Cardiac muscle cell (in vitro differentiated cells and primary cell): ENCODE measurements around the gene CASQ2. TPM values are rescaled to one million over a fixed set of nuclear protein-coding genes. Genes with fewer than 3 reads are reported as not detected.

ENCODE experiments used
- DNase-seq, 2 donors: peaks; one replicate each; pipeline versions ENCODE4 v3.0.0 to v3.0.0-alpha.2; 2010 to 2017; ENCODE audit warnings: low read depth in 1 of 2, low spot score in 1 of 2
- H3K27ac ChIP-seq: fragments of 200-600 bp; sonication (generic); 2 replicates; pipeline ENCODE4 v1.5.1; 2016
- H3K27me3 ChIP-seq: fragments of 200-600 bp; sonication (generic); 2 replicates; pipeline ENCODE4 v1.6.0; 2016; ENCODE audit warnings: control low read depth
- H3K36me3 ChIP-seq: fragments of 200-600 bp; sonication (generic); 2 replicates; pipeline ENCODE4 v1.5.1; 2016; ENCODE audit warnings: control low read depth
- H3K4me1 ChIP-seq: fragments of 200-600 bp; sonication (generic); 2 replicates; pipeline ENCODE4 v1.8.1; 2017; ENCODE audit warnings: low read depth, mild to moderate bottlenecking, mixed run types
- H3K4me3 ChIP-seq: fragments of 200-600 bp; sonication (generic); 2 replicates; pipeline ENCODE4 v1.5.1; 2016; ENCODE audit warnings: mild to moderate bottlenecking
- H3K9me3 ChIP-seq: fragments of 200-600 bp; sonication (generic); 2 replicates; pipeline ENCODE4 v1.5.1; 2017; ENCODE audit warnings: low read depth, mild to moderate bottlenecking, control low read depth
- CTCF ChIP-seq: IDR thresholded peaks from 2 replicates; pipeline ENCODE4 v1.5.1; 2012; ENCODE audit warnings: low read depth, mild to moderate bottlenecking, low read length
- polyA plus RNA-seq: library from polyadenylated mRNA; unstranded; fragments of >200 nt; fragmentation: Nextera tagmentation; extraction: Ambion mirVana; gene quantifications from 2 replicates; pipeline ENCODE4 v1.2.1, GENCODE V29; 2016
- total RNA-seq: library from RNA; depleted of rRNA; stranded (reverse); fragments of >200 nt; gene quantifications from 2 replicates; pipeline ENCODE4 v1.2.3, GENCODE V29; 2016

The CASQ2 gene
- total and polyA plus RNA-seq, 2 experiments from 2014 or later = 0.51 to 3.1 TPM

GRCh38 chr1:115802416-115802815 lies 33.9 kb upstream of the CASQ2 start:
- Histone ChIP-seq H3K27ac (no peak overlapping the region), H3K4me1 (no peaks in the 10 kb centered on the region), H3K9me3 (no peaks in the 10 kb centered on the region), H3K36me3 (no peaks in the 10 kb centered on the region), H3K27me3 (no peaks in the 10 kb centered on the region), H3K4me3 (no peak overlapping the region)
- no peak for TF ChIP-seq CTCF
- DNase-seq = no peak

GRCh38 chr1:115797486-115797885 lies 29.0 kb upstream of the CASQ2 start:
- Histone ChIP-seq H3K27me3 (no peaks in the 10 kb centered on the region), H3K9me3 (no peaks in the 10 kb centered on the region), H3K4me1 (peaks cover 6% of the 10 kb centered on the region), H3K36me3 (no peaks in the 10 kb centered on the region), H3K4me3 (no peak overlapping the region), H3K27ac (no peak overlapping the region)
- no peak for TF ChIP-seq CTCF
- DNase-seq = no peak

GRCh38 chr1:115796897-115797296 lies 28.4 kb upstream of the CASQ2 start:
- Histone ChIP-seq H3K36me3 (no peaks in the 10 kb centered on the region), H3K4me3 (no peak overlapping the region), H3K9me3 (no peaks in the 10 kb centered on the region), H3K27ac (no peak overlapping the region), H3K4me1 (peaks cover 6% of the 10 kb centered on the region), H3K27me3 (no peaks in the 10 kb centered on the region)
- TF ChIP-seq CTCF = no peak
- no peak for DNase-seq

DNA sequence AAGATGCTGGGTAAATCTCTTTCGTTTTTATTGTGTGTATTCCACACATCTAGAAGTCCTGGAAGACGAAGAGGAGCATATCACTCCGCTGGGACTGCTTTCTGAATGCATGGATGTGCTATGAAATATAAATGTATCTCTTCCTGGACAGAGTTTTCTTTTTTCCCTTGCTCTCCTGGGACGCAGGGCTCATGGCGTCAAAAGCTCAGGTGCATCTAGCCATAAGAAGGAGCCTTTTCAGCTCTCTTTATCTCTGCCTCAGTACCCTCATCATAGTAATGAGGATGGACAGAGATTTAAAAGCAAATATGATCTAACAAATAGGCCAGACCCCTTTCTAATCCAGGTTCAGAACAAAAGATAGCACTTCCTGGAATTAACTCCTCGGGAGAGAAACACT lies 27.5 kb upstream of the CASQ2 start:
- Histone ChIP-seq H3K9me3 (no peaks in the 10 kb centered on the region), H3K27ac (no peak overlapping the region), H3K36me3 (no peaks in the 10 kb centered on the region), H3K27me3 (no peaks in the 10 kb centered on the region), H3K4me3 (no peak overlapping the region), H3K4me1 (peaks cover 6% of the 10 kb centered on the region)
- TF ChIP-seq CTCF = no peak
- DNase-seq = no peak

- no peak for TF ChIP-seq CTCF
- Histone ChIP-seq H3K4me1 (peaks cover 6% of the 10 kb centered on the region), H3K27me3 (no peaks in the 10 kb centered on the region), H3K36me3 (no peaks in the 10 kb centered on the region), H3K27ac (no peak overlapping the region), H3K9me3 (no peaks in the 10 kb centered on the region), H3K4me3 (no peak overlapping the region)
- DNase-seq = no peak
Observed at GRCh38 chr1:115794976-115795639, 26.6 kb upstream of the CASQ2 start.
